ENCODE results near the gene A4GNT.
"Not testable (repeated sequence)": the region's sequence is repeated elsewhere in the genome, so short reads cannot be mapped to it uniquely, and the experiment has no call there.

The A4GNT gene

DNA sequence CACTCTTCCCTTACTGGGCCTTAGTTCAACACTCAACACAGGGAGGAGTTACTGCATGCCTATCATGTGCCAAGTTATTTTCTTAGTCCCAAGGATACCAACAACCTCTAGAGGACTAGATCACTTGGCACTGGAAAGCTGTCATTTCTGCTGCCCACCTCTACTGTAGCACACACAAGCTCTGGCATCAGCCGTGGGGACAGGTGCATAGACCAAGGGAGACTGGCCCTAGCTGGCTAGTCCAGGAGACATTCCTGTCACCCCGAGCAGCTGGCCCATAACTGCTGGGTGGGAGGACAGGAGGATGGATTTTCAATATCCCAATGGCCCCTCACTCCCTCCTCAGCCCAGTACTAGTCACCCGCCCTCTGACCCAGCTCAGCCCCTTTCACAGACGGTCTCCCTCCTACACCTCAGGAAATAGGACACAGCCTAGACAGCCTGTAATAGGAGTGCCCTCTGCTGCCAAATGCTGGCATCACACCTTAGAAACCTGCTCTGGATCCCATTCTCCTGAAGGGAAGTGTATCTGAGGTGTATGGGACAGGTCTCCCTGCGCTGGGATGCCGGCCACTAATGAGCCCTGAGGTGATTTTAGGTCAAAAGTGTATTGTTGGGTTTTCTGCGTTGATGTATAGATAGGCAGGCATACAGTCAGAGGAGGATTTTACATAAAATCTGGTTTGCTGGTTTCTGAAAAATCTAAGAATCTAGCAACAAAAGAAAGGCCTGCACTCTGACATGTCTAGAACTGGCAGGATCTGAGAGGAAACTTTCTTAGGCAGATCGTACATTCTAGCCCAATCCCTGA lies 13.4 kb downstream of the A4GNT start:
- DNase-seq (ENCODE audit: low read depth in 2 of 2) = peak; percentile 24 to 52

DNA sequence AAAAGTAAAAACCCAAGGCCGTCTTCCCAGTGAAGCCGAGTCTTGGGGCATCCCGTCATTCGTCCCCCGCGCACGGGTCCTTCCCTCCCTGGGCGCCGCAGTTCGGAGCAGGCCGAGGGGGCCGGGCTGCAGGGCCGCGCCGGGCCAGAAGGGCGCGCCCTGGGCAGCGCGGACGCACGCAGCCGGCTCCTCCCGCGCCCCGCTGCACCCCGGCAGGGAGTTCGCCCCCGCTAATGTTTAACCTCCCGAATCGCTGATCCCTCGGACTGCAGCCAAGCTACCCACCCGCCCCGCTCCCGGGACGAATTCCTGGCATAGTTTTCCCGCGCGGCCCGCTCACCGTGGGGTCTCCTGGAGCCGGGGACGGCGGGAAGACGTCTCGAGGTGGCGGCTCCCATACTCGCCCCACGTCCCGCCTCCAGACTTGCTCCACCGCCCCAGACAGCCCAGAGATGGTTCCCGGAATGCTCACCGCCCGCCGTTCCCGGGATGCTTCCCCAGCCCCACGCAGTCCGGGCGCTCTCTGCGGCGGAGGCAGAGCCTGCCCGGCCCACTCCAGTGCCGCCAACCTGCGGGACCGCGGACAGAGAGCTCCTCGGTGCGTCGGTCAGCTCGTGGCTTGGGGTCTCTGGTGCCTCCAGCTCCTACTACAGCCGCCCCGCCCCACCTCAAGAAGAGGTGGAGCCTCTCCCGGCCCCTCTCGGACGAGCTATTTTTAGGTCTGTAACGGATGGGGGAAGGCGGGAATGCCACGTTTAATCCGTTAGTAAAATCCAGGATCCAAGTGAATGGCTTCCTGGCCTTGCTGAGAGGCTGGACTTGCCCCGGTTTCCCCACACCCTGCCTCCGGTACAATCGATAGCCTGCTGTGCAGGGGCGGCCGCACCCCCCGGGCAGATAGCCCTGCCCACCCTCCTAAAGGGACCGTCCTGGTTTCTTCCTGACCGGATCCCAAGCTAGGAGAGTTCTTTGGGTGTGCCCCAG lies 16.9 kb downstream of the A4GNT start, which contains the start of gene DZIP1L:
TSS of gene DZIP1L (minus strand) at position 621 of the 984 bp plus-strand sequence. CDS start 11,637 bp downstream, outside the sequence.
- peak in 1 of 2 donors; percentile 22 for DNase-seq (ENCODE audit: low read depth in 2 of 2)

DNA sequence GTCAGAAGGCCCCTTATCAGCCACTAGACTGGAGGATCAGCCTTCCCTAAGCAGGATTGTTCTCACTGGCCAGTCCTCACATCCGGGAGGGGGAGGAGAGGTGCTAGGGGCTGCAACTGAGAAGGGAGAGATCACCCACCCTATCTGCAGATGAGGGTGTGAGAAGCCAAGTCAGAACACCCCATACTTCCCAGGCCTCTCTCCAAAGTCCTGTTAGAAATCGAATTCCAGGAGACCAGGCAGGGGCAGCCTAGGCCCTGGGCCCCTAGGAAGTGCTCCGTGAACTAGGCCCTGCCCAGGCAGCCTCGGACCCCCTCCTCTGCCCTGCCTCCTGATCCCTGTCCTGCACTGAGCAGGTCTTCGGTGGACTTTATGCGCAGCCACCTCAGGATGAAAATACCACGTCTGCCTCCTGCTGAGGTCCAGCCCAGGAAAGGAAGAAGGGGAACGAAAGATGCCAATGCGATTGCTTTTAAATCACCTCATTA lies 17.7 kb downstream of the A4GNT start:
- no peak for DNase-seq (ENCODE audit: low read depth in 2 of 2)

DNA sequence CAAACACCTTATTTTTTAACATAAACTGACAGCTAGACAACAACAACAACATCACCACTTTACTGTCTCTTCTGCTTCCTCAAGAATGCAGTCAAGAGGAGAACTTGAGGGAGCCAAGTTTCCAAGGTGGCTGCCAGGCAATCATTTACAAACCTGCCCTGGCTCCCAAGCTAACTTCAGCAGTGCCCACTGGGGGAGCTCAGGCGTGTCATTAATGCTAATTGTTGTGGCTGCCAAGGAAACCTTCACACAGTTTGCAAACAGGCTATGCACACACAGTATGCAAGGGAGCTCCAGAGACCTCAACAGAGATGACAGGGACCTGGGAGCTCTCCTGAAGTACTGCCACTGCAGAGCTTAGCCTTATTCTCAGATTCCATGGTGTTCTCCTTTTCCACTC lies 18.9 kb downstream of the A4GNT start:
- no peak for DNase-seq (ENCODE audit: low read depth in 2 of 2)

DNA sequence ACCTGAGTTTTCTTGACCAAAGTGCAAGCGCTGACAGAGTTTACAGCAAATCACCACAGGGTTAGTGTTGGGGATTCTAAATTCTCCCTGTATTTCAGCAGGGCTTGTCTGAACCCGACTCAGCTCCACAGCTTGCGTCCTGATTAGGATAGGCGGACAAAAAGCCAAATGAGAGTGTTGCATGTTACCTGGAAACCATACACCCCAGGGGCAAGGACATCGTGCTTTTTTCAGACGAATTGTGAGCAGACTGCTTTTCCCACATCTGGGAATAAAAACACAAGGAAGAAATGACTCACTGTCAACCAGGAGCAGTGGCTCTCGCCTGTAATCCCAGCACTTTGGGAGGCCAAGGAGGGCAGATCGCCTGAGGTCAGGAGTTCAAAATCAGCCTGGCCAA lies 19.8 kb downstream of the A4GNT start:
- no peak for DNase-seq (ENCODE audit: low read depth in 2 of 2)

DNA sequence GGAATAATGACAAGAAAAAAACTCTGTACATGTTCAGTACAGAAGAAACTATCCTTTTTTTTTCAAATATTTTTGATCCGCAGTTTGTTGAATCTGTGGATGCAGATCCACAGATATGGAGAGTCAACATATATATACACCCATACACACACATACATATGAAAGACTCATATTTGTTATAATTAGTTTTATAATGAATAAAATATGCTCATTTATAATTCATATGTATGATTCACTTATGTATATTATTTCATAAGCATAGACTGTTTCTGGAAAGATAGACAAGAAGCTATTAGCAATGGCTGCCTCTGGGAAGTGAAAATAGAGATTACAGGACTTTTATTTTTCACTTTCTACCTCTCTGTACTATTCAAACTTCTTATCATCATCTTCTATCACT lies 26.6 kb downstream of the A4GNT start:
- no peak for DNase-seq (ENCODE audit: low read depth in 2 of 2)

DNA sequence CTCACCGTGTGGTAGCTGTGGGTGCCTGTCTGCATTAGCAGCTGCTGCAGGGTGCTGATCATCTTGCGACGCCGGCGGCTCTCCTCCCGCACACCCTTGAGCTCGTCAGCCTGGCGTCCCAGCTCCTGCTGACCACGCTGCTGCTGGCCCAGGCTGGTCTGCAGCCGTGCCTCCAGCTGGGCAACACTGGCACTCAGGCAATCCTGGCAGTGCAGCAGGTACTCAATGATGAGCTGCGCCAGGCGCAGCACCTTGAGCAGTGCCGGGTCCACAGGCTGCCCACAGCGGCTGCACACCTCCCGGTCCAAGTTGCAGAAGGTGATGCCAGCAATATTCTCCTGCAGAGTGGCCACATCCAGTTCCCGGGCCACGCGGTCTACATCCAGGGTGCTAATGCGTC lies 28.7 kb downstream of the A4GNT start:
- no peak for DNase-seq (ENCODE audit: low read depth in 2 of 2)

DNA sequence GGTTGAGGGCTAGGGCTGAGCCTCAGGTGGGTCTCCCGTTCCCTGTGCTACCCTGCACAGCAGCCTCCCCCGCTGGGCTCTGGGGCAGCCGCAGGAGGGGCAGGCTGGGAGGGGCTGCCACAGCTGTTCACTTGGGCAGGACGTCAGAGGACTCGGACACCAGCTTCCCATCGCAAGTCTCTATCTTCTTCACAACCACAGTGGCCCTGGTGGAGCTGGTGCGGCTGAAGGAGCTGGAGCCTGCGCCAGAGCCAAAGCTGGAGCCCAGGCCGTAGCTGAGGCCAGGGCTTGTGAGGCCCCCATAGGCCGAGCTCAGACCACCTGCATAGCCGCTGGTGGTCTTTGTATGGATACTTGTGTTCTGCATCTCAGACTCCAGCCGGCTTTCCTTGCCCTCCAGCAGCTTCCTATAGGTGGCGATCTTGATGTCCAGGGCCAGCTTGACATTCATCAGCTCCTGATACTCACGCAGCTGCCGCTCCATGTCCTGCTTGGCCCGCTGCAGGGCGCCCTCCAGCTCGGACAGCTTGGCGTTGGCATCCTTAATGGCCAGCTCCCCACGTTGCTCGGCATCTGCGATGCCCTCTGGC lies 30.7 kb downstream of the A4GNT start:
- DNase-seq (ENCODE audit: low read depth in 2 of 2) = not testable (repeated sequence)

DNA sequence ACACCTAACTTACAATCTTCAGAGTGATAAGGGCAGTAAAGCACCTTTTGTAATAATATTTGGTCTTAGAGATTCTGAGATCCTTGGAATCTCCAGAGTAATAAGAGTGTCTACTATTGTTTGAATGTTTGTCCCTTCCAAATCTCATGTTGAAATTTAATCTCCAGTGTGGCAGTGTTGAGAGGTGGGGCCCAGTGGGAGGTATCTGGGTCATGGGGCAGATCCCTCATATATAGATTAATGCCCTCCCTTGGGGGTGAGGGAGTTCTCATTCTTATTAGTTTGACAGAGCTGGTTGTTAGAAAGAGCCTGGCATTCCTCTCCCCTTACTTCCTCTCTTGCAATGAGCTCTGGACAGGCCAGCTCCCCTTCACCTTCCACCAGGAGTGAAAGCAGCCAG lies 32.8 kb downstream of the A4GNT start:
- no peak for DNase-seq (ENCODE audit: low read depth in 2 of 2)

DNA sequence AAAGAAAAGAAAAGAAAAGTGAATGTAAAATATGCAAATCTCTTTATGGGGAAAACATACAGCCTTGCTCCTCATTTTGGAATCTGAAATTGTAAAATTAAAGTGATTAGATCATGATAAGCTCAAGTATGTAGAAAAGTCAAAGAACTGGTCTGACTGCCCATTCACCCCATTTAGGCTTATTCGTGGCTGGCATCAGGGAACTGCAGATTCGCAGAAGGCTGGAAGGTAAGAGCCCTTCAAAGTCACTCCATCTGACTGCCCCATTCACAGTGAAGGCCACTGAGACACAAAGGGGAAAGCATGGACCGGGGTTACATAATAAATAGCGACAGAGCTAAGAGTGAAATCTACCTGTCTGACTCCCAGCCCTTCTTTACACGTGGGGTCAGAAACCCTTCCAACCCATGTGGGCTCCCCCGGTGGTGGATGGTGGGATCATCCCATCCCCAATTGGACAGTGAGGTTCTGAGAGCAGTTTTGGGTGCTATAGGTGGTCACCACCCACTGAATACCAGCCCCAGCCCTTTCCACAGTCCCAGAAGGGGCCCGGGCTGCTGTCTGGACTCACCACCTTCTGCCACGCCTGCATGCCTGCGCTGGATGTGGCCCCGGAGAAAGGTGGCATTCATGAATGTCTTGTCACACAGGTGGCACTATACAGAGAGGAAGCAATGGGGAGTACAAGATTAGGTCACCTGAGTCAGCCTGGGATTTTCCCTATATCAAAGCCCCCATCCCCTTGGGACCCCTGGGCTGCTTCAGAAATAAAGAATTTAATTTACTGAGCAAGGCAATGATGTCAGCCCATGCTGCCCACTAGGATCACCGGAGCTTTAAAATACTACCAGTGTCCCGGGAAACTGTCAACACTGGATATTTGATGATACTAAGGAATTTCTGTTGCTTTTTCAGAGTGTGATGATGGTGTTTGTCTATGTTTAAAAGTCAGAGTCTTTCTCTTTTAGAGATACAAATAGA lies 34.7 kb downstream of the A4GNT start:
- DNase-seq (ENCODE audit: low read depth in 2 of 2) = no peak

DNA sequence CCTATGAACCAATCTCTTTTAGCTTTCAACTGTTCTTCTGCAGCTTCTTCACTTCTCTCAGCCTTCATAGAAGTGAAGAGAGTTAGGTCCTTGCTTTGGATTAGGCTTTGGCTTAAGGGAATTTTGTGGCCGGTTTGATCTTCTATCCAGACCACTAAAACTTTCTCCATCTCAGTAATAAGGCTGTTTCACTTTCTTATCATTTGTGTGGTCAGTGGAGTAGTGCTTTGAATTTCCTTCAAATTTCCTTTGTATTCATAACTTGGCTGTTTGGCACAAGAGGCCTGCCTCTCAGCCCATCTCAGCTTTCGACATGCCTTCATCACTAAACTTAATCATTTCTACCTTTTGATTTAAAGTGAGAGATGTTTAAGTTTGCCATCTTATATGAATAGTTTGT lies 38.5 kb downstream of the A4GNT start:
- no peak for DNase-seq (ENCODE audit: low read depth in 2 of 2)

DNA sequence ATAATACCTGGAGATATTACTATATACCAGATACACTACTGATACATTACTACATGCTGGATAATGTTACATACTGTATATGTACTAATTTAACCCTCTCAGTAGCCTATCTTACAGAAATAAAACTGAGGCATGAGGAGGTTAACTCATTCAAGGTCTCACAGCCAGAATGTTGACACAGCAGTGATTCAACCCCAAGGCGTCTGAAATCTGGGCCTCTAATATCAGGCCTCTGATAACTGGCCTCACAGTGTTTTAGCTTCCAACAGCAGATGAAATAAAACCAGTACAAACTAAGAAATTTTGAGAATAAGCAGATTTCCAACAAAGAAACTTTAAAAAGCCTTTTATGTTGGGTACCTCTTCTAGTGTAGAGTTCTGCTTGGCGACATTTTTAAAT lies 40.2 kb downstream of the A4GNT start:
- DNase-seq (ENCODE audit: low read depth in 2 of 2) = no peak

DNA sequence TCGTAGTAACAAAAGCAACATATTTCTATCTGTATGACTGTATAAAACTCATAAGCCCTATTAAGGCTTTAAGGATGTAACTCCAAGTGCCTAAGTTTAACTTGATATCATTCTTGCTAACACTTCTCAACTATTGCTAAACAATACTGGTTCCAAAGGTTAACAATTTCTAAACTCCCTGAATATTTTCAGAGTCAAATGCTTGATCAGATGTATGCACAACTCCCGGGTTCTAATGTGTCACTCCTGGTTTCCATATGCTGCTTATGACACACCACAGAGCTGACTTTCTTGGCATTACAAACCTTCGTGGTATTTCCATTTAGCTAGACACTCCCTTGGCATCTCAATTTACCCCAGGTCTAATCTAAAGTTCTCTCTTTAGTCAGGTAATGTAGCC lies 43.1 kb downstream of the A4GNT start:
- no peak for DNase-seq (ENCODE audit: low read depth in 2 of 2)

DNA sequence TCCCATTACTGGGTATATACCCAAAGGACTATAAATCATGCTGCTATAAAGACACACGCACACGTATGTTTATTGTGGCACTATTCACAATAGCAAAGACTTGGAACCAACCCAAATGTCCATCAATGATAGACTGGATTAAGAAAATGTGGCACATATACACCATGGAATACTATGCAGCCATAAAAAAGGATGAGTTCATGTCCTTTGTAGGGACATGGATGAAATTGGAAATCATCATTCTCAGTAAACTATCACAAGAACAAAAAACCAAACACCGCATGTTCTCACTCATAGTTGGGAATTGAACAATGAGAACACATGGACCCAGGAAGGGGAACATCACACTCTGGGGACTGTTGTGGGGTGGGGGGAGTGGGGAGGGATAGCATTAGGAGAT lies 46.4 kb downstream of the A4GNT start:
- not testable (repeated sequence) for DNase-seq (ENCODE audit: low read depth in 2 of 2)

DNA sequence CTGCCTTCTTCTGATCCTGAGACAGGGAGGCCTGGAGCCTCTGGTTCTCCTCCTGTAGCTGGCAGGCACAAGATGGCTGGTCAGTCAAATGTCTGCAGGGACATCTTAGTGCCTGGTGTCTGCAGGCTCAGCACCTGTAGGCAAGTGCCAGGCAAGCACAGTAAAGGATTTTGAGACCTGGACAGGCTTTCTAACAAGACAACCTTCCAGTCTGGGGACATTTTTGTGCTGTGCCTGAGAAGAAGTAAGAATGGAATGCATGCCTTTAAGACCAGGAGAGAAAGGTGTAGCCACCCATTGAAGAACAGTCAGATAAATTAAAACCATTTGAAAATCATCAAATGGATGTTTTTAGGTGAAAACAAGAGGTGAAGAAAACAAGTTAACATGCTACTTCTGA lies 48.0 kb downstream of the A4GNT start:
- no peak for DNase-seq (ENCODE audit: low read depth in 2 of 2)

DNA sequence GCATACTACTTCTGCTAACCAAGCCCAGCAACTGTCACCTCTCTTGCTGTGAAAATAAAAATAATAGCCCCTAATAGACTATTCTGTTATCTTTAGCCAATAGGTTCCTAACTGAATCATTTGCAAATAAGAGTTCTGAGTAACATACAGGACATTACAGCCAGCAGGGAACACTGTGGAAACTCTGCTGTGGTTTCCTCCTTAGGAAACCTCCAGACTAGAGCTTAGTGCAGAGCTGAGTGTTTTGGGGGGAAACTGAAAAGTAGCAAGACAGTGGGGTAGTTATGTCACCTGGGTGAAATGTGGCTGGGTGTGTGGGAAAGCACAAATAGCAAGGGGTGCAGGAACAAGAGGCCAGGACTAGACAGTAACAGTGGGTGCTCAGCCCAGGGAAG lies 49.2 kb downstream of the A4GNT start:
- DNase-seq (ENCODE audit: low read depth in 2 of 2) = no peak

DNA sequence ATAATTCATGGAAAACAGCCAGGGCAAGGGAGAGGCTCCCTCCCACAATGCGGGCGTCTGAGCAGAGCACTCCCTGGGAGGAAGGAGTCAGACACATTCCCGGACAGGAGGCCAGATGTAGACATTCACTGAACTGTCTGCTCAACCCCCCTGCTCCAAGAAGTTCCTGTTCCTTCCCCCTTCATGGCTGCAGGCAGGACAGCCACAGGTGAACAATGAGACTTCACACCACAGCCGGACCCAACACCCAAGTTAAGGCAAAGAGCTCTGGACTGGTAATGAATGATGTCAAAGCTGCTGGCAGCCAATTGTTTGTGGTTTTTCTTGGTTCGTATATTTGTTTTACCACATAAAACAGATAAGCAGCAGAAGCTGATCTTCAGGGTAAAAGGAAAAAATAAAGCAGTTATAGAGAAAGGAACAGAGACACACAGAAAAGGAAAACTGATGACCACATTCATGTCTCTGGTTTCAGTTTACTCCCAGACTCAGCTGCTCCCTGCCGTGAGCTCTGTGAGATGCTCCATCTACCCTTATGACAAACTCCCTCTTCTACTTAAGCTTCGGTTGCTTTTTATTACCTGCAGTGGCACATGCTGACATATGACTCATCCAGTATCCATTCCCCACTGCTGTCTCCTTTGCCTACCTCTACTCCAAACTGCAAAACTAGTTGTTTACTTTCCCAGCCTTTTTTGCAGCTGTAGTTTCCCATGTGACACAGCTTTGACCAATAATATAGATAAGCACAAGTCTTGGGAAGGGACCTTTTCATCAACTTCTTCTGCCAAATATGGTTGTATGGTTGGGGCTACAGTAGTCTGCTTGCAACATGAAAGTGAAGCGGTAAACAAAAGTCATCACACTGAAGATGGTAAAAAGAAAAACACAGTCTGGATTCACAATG lies 49.9 kb downstream of the A4GNT start:
- no peak for DNase-seq (ENCODE audit: low read depth in 2 of 2)

DNA sequence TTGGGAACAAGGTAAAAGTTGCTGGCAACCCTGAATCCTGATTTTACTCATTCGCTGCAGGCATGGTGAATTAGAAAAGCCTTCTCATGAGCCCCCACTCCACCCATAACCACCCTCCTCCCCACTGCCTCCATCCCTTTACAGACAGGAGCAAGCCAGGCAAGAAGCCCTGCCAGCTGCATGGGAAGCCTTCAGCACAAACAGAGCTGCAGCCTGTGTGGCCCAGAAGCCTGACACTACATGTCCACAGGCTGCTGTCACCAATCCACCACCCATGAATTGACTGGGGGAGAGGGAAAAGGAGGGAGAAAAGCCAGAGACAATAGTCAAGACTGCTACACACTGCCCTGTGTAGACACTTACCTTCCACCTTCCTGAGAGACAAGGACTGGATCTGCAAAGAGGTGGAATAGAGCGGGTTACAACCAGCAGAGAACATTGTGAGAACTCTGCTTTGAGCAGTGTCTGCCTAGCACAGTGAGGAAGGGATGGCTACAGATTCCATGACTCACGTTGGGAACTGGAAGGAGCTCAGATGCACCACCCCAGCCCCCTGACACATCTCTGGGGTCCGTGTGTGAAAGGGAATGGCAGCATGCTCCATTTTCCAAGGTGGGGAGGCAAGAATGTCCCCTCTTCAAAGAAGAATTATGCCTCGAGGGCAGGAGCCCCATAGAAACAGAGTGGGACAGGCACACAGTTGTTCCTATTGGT lies 50.7 kb downstream of the A4GNT start:
- no peak for DNase-seq (ENCODE audit: low read depth in 2 of 2)

DNA sequence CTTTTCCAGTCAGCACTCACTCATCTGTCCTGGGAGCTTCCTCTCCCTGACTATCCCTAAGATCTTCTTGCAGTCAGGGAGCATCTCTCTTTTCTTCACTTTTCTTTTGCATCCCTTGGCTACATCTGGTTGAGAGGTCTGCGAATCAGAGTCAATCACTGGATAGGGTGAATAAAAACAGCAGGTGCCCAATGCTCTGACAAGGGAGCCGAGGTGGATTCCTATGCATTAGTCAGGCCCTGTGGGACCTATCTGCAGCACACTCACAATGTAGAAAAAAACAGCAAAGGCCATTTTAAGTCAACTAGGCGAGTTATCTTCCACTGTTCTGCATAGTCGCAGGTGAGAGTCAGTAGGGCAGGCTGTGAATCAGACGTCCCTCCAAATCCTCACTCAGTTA lies 52.3 kb downstream of the A4GNT start:
- no peak for DNase-seq (ENCODE audit: low read depth in 2 of 2)
